LNCAP (cell line): Measurements from ENCODE around the gene HSFX1.
"Not testable (repeated sequence)": the region's sequence is repeated elsewhere in the genome, so short reads cannot be mapped to it uniquely, and the experiment has no call there.

Source experiments
- TF ChIP-seq, protein P1 (sequence below): fragments of 450-650 bp; IDR thresholded peaks from 2 replicates; pipeline ENCODE4 v1.5.1; 2017; ENCODE audit warnings: mild to moderate bottlenecking

The HSFX1 gene, protein sequence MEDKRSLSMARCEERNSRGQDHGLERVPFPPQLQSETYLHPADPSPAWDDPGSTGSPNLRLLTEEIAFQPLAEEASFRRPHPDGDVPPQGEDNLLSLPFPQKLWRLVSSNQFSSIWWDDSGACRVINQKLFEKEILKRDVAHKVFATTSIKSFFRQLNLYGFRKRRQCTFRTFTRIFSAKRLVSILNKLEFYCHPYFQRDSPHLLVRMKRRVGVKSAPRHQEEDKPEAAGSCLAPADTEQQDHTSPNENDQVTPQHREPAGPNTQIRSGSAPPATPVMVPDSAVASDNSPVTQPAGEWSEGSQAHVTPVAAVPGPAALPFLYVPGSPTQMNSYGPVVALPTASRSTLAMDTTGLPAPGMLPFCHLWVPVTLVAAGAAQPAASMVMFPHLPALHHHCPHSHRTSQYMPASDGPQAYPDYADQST

DNA sequence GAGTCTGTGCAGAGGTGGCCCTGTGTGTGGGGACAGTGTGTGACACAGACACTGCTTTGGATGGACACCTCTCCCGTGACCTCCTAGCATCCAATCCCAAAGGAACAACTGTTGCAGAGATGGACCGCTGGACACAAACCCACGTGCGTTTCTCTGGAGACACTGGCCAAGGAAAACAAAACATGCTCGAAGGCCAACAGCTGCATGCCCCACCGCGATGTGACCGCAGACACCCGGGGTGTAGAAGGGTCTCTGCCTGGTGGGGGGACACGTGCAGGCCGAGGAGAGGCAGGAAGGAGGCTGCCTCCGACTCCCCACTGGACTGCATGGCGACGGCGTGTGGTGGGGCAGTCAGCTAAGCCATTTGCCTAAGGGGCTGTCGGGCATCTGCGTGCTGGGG is at the start of gene HSFX1:
TSS of gene HSFX1 (plus strand) at position 301 of the 400 bp plus-strand sequence. CDS start 614 bp downstream, outside the sequence.
- TF ChIP-seq, protein P1, sequence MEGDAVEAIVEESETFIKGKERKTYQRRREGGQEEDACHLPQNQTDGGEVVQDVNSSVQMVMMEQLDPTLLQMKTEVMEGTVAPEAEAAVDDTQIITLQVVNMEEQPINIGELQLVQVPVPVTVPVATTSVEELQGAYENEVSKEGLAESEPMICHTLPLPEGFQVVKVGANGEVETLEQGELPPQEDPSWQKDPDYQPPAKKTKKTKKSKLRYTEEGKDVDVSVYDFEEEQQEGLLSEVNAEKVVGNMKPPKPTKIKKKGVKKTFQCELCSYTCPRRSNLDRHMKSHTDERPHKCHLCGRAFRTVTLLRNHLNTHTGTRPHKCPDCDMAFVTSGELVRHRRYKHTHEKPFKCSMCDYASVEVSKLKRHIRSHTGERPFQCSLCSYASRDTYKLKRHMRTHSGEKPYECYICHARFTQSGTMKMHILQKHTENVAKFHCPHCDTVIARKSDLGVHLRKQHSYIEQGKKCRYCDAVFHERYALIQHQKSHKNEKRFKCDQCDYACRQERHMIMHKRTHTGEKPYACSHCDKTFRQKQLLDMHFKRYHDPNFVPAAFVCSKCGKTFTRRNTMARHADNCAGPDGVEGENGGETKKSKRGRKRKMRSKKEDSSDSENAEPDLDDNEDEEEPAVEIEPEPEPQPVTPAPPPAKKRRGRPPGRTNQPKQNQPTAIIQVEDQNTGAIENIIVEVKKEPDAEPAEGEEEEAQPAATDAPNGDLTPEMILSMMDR = not testable (repeated sequence)

DNA sequence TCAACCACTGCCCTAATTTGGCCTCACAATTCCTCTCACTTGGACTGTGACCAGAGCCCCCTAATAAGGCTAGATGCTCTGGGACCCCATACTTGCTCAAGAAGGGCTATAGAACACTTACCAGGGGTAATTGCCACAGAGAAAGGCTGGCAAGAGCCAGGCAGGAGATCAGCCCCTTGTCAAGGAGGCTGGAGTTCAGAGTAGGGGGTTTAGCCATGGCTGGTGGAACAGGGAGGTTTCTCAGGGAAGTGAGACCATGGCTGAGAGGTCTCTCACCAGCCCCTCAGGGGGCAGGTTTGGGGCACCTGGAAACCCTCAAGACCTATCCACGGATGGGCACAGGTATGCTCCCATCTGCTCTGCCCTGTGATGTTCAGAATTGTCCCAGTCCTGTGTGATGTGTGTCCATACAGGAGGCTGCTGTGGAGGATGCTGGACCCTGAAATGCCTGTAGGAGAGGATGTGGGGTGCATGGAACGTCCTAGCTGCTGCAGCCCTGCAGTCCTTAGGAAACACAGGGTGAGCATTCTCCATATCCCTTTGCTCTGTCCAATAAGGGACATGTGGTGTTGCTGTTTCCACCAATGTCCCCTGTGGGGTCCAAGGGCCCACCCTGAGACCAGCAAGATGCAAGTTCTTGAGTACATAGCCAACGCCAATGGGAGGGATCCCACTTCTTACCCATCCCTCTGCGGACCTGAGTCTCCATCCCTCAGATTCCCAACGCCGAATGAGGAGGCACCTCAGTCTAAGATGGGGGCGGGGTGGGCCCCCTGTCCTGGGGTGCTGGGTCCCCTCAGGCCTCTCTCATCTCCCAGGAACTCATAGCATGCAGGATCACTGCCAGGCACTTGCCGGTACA is 16.4 kb upstream of the HSFX1 start:
- TF ChIP-seq, protein P1 = no peak

DNA sequence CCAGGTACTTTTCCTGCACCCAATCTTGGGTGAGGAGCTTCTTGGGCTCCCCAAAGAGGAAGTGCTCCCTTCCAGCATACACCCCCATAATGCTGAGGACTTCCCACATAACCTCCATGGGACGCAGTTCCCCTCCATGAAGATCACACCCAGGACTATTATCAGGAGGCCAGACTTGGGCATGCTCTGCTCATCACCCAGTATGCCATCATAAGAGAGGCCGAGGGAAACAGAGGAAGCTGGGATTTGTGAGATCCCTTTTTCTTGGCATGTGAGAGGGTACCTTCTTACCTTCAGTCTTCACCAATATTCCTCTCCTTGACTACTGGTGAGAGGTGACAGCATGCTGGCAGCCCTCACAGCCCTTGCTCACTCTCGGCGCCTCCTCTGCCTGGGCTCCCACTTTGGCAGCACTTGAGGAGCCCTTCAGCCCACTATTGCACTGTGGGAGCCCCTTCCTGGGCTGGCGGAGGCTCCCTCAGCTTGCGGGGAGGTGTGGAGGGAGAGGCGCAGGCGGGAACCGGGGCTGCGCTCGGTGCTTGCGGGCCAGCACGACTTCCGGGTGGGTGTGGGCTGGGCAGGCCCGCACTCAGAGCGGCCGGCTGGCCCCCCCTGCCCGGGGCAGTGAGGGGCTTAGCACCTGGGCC is 15.7 kb upstream of the HSFX1 start:
- TF ChIP-seq, protein P1 = no peak

DNA sequence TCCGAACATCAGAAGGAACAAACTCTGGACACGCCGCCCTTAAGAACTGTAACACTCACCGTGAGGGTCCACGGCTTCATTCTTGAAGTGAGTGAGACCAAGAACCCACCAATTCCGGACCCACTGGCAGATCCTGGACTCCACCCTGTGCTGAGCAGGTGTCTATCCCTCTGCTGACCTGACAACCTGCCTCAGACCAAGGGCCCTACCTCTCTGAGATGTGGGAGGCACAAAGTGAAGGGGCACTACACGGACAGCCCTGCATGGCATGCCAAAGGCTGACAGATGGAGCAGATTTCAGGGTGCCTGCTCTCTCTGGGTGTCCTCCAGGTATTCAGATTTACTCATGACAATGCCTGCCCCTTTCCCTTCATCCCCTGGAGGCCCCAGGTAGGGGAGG is 14.0 kb upstream of the HSFX1 start:
- TF ChIP-seq, protein P1 = no peak

DNA sequence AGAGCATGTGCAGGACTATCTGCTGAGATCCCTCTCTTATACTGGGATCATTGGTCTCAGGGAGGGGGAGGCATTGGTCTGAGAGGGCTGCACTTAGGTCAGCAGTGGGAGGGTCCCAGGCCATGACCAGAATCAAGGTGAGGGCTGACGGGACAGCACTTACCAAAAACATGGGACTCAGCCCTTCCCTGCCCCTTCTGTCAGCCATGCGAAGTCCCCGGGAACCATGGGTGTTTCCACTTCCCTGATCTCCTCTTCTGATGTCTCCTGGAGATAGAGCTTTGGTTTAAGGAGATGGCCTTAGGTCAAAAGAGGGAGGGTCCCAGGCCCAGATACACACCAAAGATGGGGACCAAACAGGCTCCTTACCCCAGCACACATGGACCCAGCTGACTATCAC is 12.9 kb upstream of the HSFX1 start:
- TF ChIP-seq, protein P1 = no peak

DNA sequence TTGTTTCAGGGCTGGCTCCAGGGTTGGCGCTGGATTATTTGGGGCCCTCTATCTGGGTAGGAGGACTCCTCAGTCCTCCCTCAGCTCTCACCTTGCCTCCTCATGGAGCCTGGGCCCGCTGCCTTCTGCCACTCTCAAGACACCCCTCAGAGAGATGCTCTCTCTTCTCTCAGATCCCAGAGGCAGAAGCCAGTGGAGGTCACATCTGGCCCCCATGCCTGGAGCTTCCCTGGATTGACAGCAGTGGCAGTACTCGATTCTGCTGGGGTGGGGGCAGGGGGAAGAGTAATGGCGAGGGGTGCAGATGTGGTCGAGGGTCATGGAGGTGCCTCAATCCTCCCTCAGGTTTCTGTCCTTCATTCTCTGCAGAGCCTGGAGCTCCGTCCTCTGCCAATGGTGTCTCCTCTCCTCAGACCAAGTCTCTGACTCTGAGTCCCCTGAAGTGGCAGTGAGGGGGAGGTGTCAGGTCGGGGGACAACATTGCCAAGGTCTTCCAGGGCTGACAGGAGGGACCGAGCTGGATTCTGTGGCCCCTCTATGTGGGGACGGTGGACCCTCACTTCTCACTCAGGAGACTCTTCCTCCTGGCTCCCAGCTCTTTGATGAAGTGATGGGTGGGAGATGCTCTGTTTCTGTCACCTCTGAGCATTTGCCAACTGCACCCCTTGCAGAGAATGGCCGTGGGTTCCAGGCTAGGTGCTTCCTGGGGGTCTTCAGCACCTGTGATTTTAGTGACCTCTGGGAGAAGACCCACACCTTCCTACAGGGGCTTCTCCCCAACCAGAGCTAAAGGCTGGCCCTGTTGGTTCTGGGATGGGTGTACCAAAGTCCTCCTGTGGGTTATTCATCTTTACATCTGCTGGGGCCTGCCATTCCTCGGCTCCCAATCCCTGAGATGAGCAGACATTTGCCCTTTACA is 10.9 kb upstream of the HSFX1 start:
- TF ChIP-seq, protein P1 = no peak
